Panc1 (cell line): ENCODE data around the gene POLD1.

ENCODE experiments used
- CTCF ChIP-seq: fragments of 450-650 bp; IDR thresholded peaks from 2 replicates; pipeline ENCODE4 v1.5.1; 2017; ENCODE audit warnings: mild to moderate bottlenecking
- POLR2AphosphoS5 ChIP-seq: IDR thresholded peaks from 2 replicates; pipeline ENCODE4 v1.6.1; 2012; ENCODE audit warnings: mild to moderate bottlenecking, low read depth, low read length, moderate library complexity

- no peak for TF ChIP-seq CTCF
- TF ChIP-seq POLR2AphosphoS5, result no peak
Measured at GRCh38 chr19:50444059-50444458, 59.9 kb downstream of the POLD1 start.
